Osteocyte (in vitro differentiated cells): ENCODE data around the gene SIGLEC11. TPM values are rescaled to one million over a fixed set of nuclear protein-coding genes. Genes with fewer than 3 reads are reported as not detected.

Source experiments
- DNase-seq: peaks from one replicate; pipeline ENCODE4 v3.0.0; 2021; ENCODE audit warnings: mixed read lengths; ENCODE audit not compliant: unreplicated experiment; ENCODE audit errors: extremely low spot score
- H3K27ac Mint-ChIP-seq: one replicate; pipeline ENCODE4 v1.8.0; 2021; ENCODE audit warnings: mild to moderate bottlenecking, mixed read lengths; ENCODE audit not compliant: unreplicated experiment
- H3K27me3 Mint-ChIP-seq: one replicate; pipeline ENCODE4 v1.8.0; 2021; ENCODE audit warnings: mixed read lengths; ENCODE audit not compliant: unreplicated experiment
- H3K36me3 Mint-ChIP-seq: one replicate; pipeline ENCODE4 v1.8.0; 2021; ENCODE audit warnings: mixed read lengths; ENCODE audit not compliant: unreplicated experiment
- H3K4me1 Mint-ChIP-seq: one replicate; pipeline ENCODE4 v1.8.0; 2021; ENCODE audit warnings: mixed read lengths; ENCODE audit not compliant: unreplicated experiment
- H3K4me3 Mint-ChIP-seq: one replicate; pipeline ENCODE4 v1.8.0; 2021; ENCODE audit warnings: mild to moderate bottlenecking, moderate library complexity, mixed read lengths; ENCODE audit not compliant: unreplicated experiment
- H3K9me3 Mint-ChIP-seq: one replicate; pipeline ENCODE4 v1.8.0; 2021; ENCODE audit warnings: mixed read lengths; ENCODE audit not compliant: unreplicated experiment
- total RNA-seq: library from RNA; stranded (reverse); gene quantifications from 2 replicates; pipeline ENCODE4 v1.2.1, GENCODE V29; 2021
- TF ChIP-seq, protein P1 (sequence below): fragments of 200-600 bp; sonication (generic); IDR thresholded peaks from 2 replicates; pipeline ENCODE4 v1.5.0; 2021; ENCODE audit warnings: antibody characterized with exemption, mild to moderate bottlenecking, moderate library complexity

The SIGLEC11 gene
- total RNA-seq, 1 donor from 2014 or later, result not detected

DNA sequence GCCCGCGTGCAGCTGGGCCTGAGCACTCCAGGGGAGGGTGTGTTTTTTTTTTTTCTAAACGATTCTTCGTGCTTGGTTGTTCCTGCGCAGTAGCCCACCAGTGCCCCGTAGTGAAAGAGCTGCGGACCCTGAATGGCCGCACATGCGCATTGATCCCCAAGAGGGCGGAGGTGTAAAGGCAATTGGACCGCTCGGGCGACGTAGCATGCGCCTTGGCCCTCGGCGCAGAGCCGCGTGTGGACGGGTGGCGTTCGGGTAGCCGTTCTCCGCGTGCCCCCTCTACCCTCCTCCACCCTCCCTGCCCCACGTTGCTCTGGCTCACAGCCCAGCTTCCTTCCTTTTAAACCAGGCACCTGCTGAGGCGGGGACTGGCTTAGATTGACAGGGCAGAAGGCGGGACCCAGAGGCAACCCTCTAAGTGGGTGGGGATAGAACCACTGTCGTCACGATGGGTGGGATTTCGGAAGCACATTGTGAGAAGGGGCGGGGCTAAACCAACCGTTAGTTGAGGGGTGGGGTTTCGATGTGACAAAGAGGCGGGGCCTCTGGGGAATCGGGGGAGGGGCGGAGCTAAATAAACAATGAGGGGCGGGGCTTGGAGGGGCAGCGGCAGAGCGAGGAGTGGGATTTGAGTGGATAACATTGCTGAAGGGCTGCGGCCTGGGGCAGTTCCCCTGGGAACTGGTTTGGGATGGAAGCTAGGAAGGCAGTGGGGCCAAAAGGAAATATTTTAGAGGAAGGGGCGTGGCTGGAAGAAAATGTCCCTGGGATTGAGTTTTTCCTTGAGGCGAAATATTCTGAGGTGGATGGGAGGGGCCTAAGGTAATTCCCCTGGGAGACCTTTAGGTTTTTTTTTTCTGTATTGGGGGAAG, 31.1 kb downstream of the SIGLEC11 start:
- peaks cover 25% of the 10 kb centered on the region for H3K36me3 Mint-ChIP-seq
- peak overlapping the region; percentile 98 for H3K27ac Mint-ChIP-seq
- no peaks in the 10 kb centered on the region for H3K9me3 Mint-ChIP-seq
- peak overlapping the region; percentile 99 for H3K4me3 Mint-ChIP-seq
- H3K4me1 Mint-ChIP-seq, result peaks cover 27% of the 10 kb centered on the region
- TF ChIP-seq, protein P1, sequence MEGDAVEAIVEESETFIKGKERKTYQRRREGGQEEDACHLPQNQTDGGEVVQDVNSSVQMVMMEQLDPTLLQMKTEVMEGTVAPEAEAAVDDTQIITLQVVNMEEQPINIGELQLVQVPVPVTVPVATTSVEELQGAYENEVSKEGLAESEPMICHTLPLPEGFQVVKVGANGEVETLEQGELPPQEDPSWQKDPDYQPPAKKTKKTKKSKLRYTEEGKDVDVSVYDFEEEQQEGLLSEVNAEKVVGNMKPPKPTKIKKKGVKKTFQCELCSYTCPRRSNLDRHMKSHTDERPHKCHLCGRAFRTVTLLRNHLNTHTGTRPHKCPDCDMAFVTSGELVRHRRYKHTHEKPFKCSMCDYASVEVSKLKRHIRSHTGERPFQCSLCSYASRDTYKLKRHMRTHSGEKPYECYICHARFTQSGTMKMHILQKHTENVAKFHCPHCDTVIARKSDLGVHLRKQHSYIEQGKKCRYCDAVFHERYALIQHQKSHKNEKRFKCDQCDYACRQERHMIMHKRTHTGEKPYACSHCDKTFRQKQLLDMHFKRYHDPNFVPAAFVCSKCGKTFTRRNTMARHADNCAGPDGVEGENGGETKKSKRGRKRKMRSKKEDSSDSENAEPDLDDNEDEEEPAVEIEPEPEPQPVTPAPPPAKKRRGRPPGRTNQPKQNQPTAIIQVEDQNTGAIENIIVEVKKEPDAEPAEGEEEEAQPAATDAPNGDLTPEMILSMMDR, result no peak
- peak; percentile 97 for DNase-seq
- no peaks in the 10 kb centered on the region for H3K27me3 Mint-ChIP-seq

DNA sequence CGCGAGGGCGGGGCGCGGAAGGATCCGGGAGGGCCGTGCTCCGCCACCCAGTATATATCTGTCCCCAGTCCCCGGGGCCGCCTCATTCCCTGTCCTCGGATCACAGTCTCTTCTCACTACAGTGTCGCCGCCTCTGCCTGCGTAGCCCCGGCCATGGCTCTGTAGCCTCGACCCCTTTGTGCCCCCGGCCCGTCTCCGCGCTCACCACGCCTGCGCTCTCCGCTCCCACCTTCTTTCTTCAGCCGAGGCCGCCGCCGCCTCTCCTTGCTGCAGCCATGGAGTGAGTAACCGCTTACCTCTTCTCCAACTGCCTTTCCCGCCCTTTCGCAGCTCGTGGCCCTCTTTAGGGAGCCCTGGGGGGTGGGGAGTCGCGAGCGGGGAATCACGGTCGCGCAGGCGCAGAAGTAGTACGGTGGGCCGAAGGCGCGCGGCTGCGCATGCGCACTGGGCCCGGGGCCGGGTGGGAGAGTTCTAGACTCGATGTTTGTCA, 31.8 kb downstream of the SIGLEC11 start, which contains the start of the genes ATF5 and NUP62:
ATF5 (plus strand) TSS at position 85 of the 490 bp plus-strand sequence. CDS start 1,646 bp downstream, outside the sequence.
NUP62 (minus strand) TSS at position 384 of the 490 bp plus-strand sequence. CDS start 19,697 bp downstream, outside the sequence.
- H3K36me3 Mint-ChIP-seq, result peaks cover 25% of the 10 kb centered on the region
- TF ChIP-seq, protein P1, result no peak
- peak; percentile 97 for DNase-seq

DNA sequence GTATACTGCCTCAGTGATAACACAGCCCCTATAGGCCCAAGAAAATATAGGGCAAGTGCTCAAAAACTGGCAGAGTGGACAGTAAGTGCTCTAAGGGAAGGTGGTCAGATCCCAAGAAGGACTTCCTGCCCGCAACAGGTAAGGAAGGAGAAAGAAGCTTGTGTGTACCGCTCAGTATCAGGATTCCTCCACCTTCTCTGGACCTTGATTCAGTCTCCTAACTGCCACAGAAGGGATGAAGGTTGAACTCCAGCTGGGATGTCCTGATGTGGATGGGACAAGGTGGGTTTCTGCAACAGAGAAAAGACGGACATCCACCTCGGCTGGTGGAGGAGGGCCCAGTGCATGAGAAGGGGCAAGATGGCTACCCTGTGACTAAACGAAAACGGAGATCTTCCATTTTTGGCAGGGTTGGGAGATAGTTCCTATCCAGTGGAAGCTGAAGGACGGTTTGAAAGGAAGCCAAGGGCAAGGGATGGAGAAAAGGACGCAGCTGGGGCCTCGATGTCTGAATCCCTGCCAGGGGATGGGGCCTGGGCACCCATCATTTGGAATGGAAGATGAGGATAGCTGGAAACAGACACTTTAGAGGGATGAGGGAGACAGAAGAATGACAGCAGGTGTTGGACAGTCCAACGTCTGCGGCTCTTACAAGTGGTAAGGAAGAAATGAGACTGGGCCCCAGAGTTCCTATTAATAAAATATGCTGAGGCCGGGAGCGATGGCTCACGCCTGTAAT, 33.3 kb downstream of the SIGLEC11 start:
- Mint-ChIP-seq H3K27me3 (no peaks in the 10 kb centered on the region), H3K36me3 (peaks cover 22% of the 10 kb centered on the region), H3K4me3 (peak overlapping the region; percentile 99), H3K9me3 (no peaks in the 10 kb centered on the region), H3K27ac (peak overlapping the region; percentile 98), H3K4me1 (peaks cover 29% of the 10 kb centered on the region)
- TF ChIP-seq, protein P1, result no peak
- no peak for DNase-seq

More for the DNA sequence above, 31.8 kb downstream of the SIGLEC11 start, which contains the start of the genes ATF5 and NUP62:
- H3K9me3 Mint-ChIP-seq, result no peaks in the 10 kb centered on the region
- H3K4me3 Mint-ChIP-seq, result peak within 1 kb of the TSS; percentile 99
- H3K4me1 Mint-ChIP-seq, result peaks cover 29% of the 10 kb centered on the region
- H3K27ac Mint-ChIP-seq, result peak within 1 kb of the TSS; percentile 98
- no peaks in the 10 kb centered on the region for H3K27me3 Mint-ChIP-seq

DNA sequence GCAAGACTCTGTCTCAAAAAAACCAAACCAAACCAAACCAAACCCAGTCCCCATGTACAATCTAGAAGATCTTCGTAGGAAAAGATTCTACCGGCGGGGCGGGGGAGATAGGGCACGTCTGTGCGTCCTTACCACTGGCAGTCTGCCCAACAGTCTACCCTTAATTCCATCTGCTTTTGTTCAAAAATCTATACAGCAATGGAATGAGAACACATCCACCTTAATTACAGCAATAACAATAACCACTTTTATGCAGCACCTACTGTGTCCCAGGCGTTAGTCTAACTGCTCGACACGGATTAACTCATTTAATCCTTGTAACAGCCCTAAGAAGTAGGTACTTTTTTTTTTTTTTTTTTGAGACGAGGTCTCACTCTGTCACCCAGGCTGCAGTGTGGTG, 34.5 kb downstream of the SIGLEC11 start:
- H3K9me3 Mint-ChIP-seq, result no peaks in the 10 kb centered on the region
- H3K4me1 Mint-ChIP-seq, result peaks cover 29% of the 10 kb centered on the region
- H3K36me3 Mint-ChIP-seq, result peaks cover 16% of the 10 kb centered on the region
- no peak overlapping the region for H3K27ac Mint-ChIP-seq
- TF ChIP-seq, protein P1, result no peak
- H3K4me3 Mint-ChIP-seq, result no peak overlapping the region
- no peaks in the 10 kb centered on the region for H3K27me3 Mint-ChIP-seq
- DNase-seq, result no peak
